ENCODE measurements around the gene EFNA2.

The EFNA2 gene

GRCh38 chr19:1260749-1261537, 24.7 kb upstream of the EFNA2 start:
- peak; percentile 96 for DNase-seq

- no peak for DNase-seq
These were observed 24.2 kb upstream of the EFNA2 start for GRCh38 chr19:1261538-1261797.

GRCh38 chr19:1261798-1262622, 23.7 kb upstream of the EFNA2 start:
- DNase-seq: peak; percentile 47

GRCh38 chr19:1262623-1263123, 23.0 kb upstream of the EFNA2 start:
- DNase-seq: no peak

GRCh38 chr19:1263188-1263587, 22.5 kb upstream of the EFNA2 start:
- DNase-seq: no peak

- no peak for DNase-seq
These were observed 20.7 kb upstream of the EFNA2 start for GRCh38 chr19:1264801-1265614.

- DNase-seq: no peak
These were observed 20.0 kb upstream of the EFNA2 start for GRCh38 chr19:1265615-1266128.

GRCh38 chr19:1266129-1266915, 19.4 kb upstream of the EFNA2 start:
- DNase-seq: peak; percentile 76

- peak; percentile 62 for DNase-seq
These were observed 18.7 kb upstream of the EFNA2 start for GRCh38 chr19:1266916-1267476.

GRCh38 chr19:1267477-1268225, 18.0 kb upstream of the EFNA2 start:
- peak; percentile 39 for DNase-seq

- no peak for DNase-seq
These were observed 17.2 kb upstream of the EFNA2 start for GRCh38 chr19:1268226-1269064.

- peak; percentile 99 for DNase-seq
These were observed 16.6 kb upstream of the EFNA2 start, which contains the start of gene CIRBP for GRCh38 chr19:1269065-1269477. TSS of gene CIRBP (plus strand) at chr19:1269332. CDS start at chr19:1270934, 1,602 bp downstream.

- DNase-seq: peak; percentile 83
These were observed 16.0 kb upstream of the EFNA2 start for GRCh38 chr19:1269478-1270212.

- no peak for DNase-seq
These were observed 15.3 kb upstream of the EFNA2 start for GRCh38 chr19:1270213-1270853.

GRCh38 chr19:1270854-1271527, 14.7 kb upstream of the EFNA2 start:
- DNase-seq: no peak

GRCh38 chr19:1271528-1272422, 13.9 kb upstream of the EFNA2 start:
- no peak for DNase-seq
